PC-3 (cell line): ENCODE results near the gene ATXN10. TPM values are rescaled to one million over a fixed set of nuclear protein-coding genes. Genes with fewer than 3 reads are reported as not detected.

Experiments
- ATAC-seq: fragments of 200-7000 bp; cut with Tn5 transposase; 2 replicates; pipeline ENCODE4 v1.9.1; 2020; ENCODE audit warnings: mild to moderate bottlenecking, moderate library complexity
- BruUV-seq: library from RNA; stranded (reverse); fragments of 400-500 nt; replicated peaks from 2 replicates; lab custom pipeline; 2021; lab: Mats Ljungman, UMichigan
- CTCF ChIA-PET: fragments of 300-600 bp; sonication (Branson Sonifier 250); formaldehyde crosslinking; loops from one replicate; lab custom pipeline; 2022; ENCODE audit warnings: antibody characterized with exemption; lab: Charles Lee
- POLR2A ChIA-PET: fragments of 300-600 bp; sonication (Branson Sonifier 250); formaldehyde crosslinking; loops from one replicate; lab custom pipeline; 2022; ENCODE audit warnings: antibody characterized with exemption; ENCODE audit not compliant: unreplicated experiment; lab: Charles Lee
- DNase-seq: peaks from one replicate; pipeline ENCODE4 v3.0.0-alpha.2; 2015
- H2AFZ ChIP-seq: fragments of 300-600 bp; sonication (generic); 2 replicates; pipeline ENCODE4 v1.6.0; 2016; ENCODE audit warnings: antibody characterized with exemption, low read length
- H3F3A ChIP-seq: fragments of 300-600 bp; sonication (generic); one replicate; pipeline ENCODE4 v1.6.0; 2017; ENCODE audit warnings: antibody characterized with exemption, low read length, control low read depth, mild to moderate bottlenecking; ENCODE audit not compliant: unreplicated experiment
- H3K27ac ChIP-seq: fragments of 300-600 bp; sonication (generic); 2 replicates; pipeline ENCODE4 v1.5.1; 2016; ENCODE audit warnings: mild to moderate bottlenecking, low read length
- H3K27me3 ChIP-seq: fragments of 300-600 bp; sonication (generic); 2 replicates; pipeline ENCODE4 v1.6.1; 2016; ENCODE audit warnings: low read length, mixed read lengths
- H3K36me3 ChIP-seq: fragments of 300-600 bp; sonication (generic); 2 replicates; pipeline ENCODE4 v1.6.1; 2016; ENCODE audit warnings: low read depth, mixed run types, low read length, mixed read lengths
- H3K4me1 ChIP-seq: fragments of 300-600 bp; sonication (generic); 2 replicates; pipeline ENCODE4 v1.5.1; 2016; ENCODE audit warnings: low read length; ENCODE audit not compliant: insufficient read depth
- H3K4me2 ChIP-seq: fragments of 300-600 bp; sonication (generic); 2 replicates; pipeline ENCODE4 v1.6.0; 2016; ENCODE audit warnings: low read length
- H3K4me3 ChIP-seq: fragments of 300-600 bp; sonication (generic); 2 replicates; pipeline ENCODE4 v1.5.1; 2016; ENCODE audit warnings: mild to moderate bottlenecking, low read length, mixed read lengths
- H3K79me2 ChIP-seq: fragments of 300-600 bp; sonication (generic); 2 replicates; pipeline ENCODE4 v1.6.1; 2017; ENCODE audit warnings: low read length, mixed read lengths
- H3K9ac ChIP-seq: fragments of 300-600 bp; sonication (generic); 2 replicates; pipeline ENCODE4 v1.6.0; 2016; ENCODE audit warnings: mild to moderate bottlenecking, low read length
- H3K9me2 ChIP-seq: fragments of 300-600 bp; sonication (generic); replicated peaks from 2 replicates; pipeline ENCODE4 v1.6.1; 2016; ENCODE audit warnings: mixed run types, low read length, mixed read lengths
- H3K9me3 ChIP-seq: fragments of 300-600 bp; sonication (generic); 2 replicates; pipeline ENCODE4 v1.6.1; 2016; ENCODE audit warnings: low read length, mixed read lengths
- H4K20me1 ChIP-seq: fragments of 300-600 bp; sonication (generic); 2 replicates; pipeline ENCODE4 v1.6.1; 2016; ENCODE audit warnings: low read length, mixed read lengths
- EZH2 ChIP-seq: fragments of 300-600 bp; sonication (generic); IDR thresholded peaks from one replicate; pipeline ENCODE4 v1.6.1; 2017; ENCODE audit warnings: antibody characterized with exemption, mild to moderate bottlenecking, low read length; ENCODE audit not compliant: unreplicated experiment
- EZH2phosphoT487 ChIP-seq: fragments of 300-600 bp; sonication (generic); IDR thresholded peaks from 2 replicates; pipeline ENCODE4 v1.6.1; 2018; ENCODE audit warnings: mild to moderate bottlenecking, antibody characterized with exemption, low read length, borderline replicate concordance
- intact Hi-C: fragments of 100-400 bp; cut with micrococcal nuclease; formaldehyde crosslinking; loops from 2 replicates; pipeline ENCODE4 v1.9.0; 2023
- total RNA-seq: library from RNA; depleted of rRNA; stranded (reverse); fragments of >200 nt; gene quantifications from 2 replicates; pipeline ENCODE4 v1.2.3, GENCODE V29; 2014
- TF ChIP-seq, protein P1 (sequence below): fragments of 300-600 bp; sonication (generic); conservative IDR thresholded peaks from 2 replicates; pipeline ENCODE4 v1.5.1; 2017; ENCODE audit warnings: antibody characterized with exemption, low read depth, mild to moderate bottlenecking, low read length

The ATXN10 gene
- total RNA-seq, 1 experiment from 2014 or later: 40.6 TPM

DNA sequence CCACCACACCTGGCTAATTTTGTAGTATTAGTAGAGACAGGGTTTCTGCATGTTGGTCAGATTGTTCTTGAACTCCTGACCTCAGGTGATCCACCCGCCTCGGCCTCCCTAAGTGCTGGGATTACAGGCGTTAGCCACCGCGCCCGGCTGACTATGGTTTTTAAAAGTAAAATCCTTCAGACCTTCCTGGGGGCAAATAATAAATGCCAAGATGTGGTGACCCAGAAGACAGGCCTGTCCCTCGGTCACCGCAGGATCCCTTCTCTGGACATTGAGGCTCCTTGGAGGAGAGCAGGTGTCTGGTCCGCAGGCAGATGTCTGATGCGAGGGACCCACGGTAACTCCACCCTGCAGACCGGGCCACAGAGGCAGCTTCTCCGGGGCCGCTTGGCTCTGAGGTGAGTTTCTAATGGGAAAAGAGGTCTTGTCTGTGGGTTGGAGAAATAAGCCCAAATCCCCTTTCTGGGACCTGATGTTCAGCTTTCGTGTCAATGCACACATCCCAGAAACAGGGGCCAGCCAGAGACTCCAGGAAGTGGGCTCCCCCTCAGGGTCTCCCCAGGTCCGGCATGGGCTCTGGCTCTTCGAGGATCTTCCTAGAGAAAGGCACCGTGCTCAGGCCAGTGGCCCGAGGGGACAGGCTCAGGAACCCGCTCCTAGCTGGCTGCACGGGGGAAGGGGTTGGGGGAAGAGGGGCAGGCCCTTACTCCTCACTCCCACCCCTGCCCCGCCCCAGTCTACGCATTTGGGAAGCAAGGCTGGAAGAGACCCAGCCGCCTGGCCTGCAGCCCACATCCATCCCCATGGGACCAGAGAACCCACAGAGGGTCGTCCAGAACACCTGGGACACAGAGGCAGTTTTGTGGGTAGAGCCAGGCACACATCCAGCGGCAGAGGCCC lies 204.8 kb downstream of the ATXN10 start:
- Histone ChIP-seq H3K4me1 (no peaks in the 10 kb centered on the region), H3K27me3 (no peaks in the 10 kb centered on the region), H3K4me3 (no peak overlapping the region), H3F3A (no peaks in the 10 kb centered on the region), H3K27ac (no peak overlapping the region), H4K20me1 (no peaks in the 10 kb centered on the region), H2AFZ (no peak overlapping the region), H3K9me3 (no peaks in the 10 kb centered on the region), H3K9me2 (no peaks in the 10 kb centered on the region), H3K4me2 (no peak overlapping the region), H3K36me3 (no peaks in the 10 kb centered on the region), H3K9ac (no peak overlapping the region), H3K79me2 (no peaks in the 10 kb centered on the region)
- ChIA-PET POLR2A (no interaction called here), CTCF (no interaction called here)
- no peak for TF ChIP-seq EZH2phosphoT487
- TF ChIP-seq EZH2: no peak
- TF ChIP-seq, protein P1, sequence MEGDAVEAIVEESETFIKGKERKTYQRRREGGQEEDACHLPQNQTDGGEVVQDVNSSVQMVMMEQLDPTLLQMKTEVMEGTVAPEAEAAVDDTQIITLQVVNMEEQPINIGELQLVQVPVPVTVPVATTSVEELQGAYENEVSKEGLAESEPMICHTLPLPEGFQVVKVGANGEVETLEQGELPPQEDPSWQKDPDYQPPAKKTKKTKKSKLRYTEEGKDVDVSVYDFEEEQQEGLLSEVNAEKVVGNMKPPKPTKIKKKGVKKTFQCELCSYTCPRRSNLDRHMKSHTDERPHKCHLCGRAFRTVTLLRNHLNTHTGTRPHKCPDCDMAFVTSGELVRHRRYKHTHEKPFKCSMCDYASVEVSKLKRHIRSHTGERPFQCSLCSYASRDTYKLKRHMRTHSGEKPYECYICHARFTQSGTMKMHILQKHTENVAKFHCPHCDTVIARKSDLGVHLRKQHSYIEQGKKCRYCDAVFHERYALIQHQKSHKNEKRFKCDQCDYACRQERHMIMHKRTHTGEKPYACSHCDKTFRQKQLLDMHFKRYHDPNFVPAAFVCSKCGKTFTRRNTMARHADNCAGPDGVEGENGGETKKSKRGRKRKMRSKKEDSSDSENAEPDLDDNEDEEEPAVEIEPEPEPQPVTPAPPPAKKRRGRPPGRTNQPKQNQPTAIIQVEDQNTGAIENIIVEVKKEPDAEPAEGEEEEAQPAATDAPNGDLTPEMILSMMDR: no peak
- BruUV-seq: no TSS peak
- intact Hi-C loops: no loop called here
- ATAC-seq (no peak), DNase-seq (no peak)

DNA sequence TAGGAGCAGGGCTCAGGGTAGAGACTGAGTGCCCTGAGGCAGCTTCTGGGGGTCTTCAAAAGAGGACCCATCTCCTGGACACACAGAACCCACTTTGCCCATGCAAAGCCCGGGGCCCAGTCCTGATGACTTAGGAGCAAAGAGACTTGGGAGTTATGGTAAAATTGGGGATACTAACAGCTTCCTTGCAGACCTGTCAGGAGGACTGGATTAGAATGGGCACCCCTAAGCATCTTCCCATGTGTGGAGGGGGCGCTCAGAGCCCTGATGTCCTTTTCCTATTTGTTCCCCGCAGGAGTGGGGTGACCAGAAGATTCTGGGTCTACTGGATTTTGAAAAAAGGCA lies 205.4 kb downstream of the ATXN10 start:
- BruUV-seq: no TSS peak
- no peak for ATAC-seq
- no peaks in the 10 kb centered on the region for H3K79me2 ChIP-seq
- no peak overlapping the region for H3K9ac ChIP-seq
- H3K4me2 ChIP-seq: no peak overlapping the region
- H3K36me3 ChIP-seq: no peaks in the 10 kb centered on the region
- H3K4me3 ChIP-seq: no peak overlapping the region
- intact Hi-C loops: no loop called here
- no peaks in the 10 kb centered on the region for H3K4me1 ChIP-seq
- H3F3A ChIP-seq: no peaks in the 10 kb centered on the region
- no peak overlapping the region for H3K27ac ChIP-seq
- H3K9me3 ChIP-seq: no peaks in the 10 kb centered on the region
- DNase-seq: no peak
- no peaks in the 10 kb centered on the region for H4K20me1 ChIP-seq
- H2AFZ ChIP-seq: no peak overlapping the region
- H3K9me2 ChIP-seq: no peaks in the 10 kb centered on the region
- TF ChIP-seq EZH2phosphoT487: no peak
- TF ChIP-seq, protein P1: no peak
- CTCF ChIA-PET: no interaction called here
- POLR2A ChIA-PET: no interaction called here
- H3K27me3 ChIP-seq: no peaks in the 10 kb centered on the region

DNA sequence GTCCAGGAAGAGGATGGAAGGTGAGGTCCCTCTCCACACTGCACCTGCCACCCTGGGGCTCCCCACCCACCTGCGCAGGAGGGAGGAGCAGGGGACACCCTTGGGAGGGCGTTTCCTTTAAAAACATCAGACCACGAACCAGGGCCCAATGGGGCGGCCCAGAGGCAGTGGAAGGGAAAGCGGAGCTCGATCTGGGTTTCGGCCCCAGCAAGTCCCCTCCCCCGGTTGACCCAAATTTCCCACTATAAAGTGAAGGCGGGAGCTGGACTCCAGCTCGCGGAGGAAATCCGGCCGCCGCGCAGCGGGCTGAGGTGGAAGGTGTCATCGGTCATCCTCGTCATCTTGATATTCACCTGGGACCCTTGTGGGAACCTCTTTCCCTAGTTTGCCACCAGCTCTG lies 206.0 kb downstream of the ATXN10 start:
- no peaks in the 10 kb centered on the region for H3K4me1 ChIP-seq
- ChIA-PET CTCF (no interaction called here), POLR2A (no interaction called here)
- no peak overlapping the region for H3K4me2 ChIP-seq
- no peaks in the 10 kb centered on the region for H3K9me3 ChIP-seq
- no peak overlapping the region for H3K4me3 ChIP-seq
- no TSS peak for BruUV-seq
- H3K27ac ChIP-seq: no peak overlapping the region
- no peak overlapping the region for H3K9ac ChIP-seq
- no peak for DNase-seq
- no peak overlapping the region for H2AFZ ChIP-seq
- H3K79me2 ChIP-seq: no peaks in the 10 kb centered on the region
- intact Hi-C loops: no loop called here
- H3K36me3 ChIP-seq: no peaks in the 10 kb centered on the region
- H4K20me1 ChIP-seq: no peaks in the 10 kb centered on the region
- no peaks in the 10 kb centered on the region for H3K27me3 ChIP-seq
- H3F3A ChIP-seq: no peaks in the 10 kb centered on the region
- H3K9me2 ChIP-seq: no peaks in the 10 kb centered on the region
- no peak for TF ChIP-seq EZH2phosphoT487
- TF ChIP-seq EZH2: no peak
- TF ChIP-seq, protein P1: no peak
- ATAC-seq: no peak
